Activated CD4-positive, alpha-beta T cell treated with anti-CD3 and anti-CD28 coated beads, Interleukin-2, Interleukin-4, amounts not matched to agents 100 ng/mL and 50 ng/mL, durations not matched to agents 16 hours and 8 hours (primary cell): ENCODE measurements around the gene CTIF.

Experiments used
- DNase-seq: peaks from one replicate; pipeline ENCODE4 v3.0.0-alpha.2; 2020; ENCODE audit warnings: low spot score

The CTIF gene

DNA sequence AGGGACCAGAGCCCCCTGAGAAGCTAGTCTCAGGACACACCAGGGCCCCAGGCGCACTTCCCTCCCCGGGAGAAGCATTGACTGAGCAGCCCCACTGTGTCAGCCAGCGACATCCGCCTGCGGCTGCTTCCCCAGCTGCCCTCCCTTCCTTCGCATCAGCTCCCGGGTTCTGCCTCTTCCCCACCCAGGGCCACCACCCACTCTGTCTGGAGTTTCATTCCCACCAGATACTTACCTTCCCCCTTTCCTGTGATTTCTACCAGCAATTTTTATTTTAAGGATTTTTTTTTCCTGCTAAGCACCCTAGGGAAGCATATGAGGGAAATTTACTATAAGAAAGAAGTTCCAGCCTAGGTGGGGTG, 312.7 kb downstream of the CTIF start:
- DNase-seq = no peak

DNA sequence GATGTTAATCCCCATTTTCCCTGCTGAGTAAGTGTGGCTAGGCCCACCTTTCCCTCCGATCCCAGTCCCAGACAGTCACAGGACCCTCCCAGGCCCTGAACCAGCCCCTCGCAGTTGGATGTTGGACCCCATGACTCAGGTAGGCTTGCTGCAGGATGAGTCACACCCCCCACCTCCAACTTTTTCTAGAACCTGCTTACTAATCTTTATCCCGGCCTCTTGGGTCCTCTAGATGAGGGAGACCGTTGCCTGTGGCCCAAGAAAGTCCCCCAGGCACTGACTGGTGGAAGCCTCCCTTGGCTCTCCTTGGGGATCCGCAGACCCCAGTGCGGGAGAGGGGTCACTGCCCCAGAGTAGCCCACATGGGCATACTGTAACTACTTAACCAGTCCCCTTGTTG, 313.5 kb downstream of the CTIF start:
- no peak for DNase-seq

DNA sequence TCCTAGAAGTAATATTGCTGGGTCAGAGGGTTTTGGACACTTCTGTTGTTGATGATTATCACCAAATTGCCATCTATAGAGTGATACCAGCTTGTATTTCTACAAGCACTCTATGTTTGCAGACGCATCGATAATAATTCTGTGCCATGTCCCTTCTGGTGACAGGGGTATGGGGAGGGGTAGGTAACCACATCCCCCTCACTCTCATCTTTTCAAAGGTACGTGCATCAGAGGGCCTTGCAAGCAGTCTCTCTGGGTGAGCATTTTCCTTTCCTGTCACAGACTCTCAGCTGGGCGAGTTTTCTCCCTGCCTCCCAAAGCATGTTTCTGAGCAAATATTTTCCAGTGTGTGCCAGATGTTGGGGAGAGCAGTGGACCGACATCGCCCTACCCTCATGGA, 314.0 kb downstream of the CTIF start:
- no peak for DNase-seq

DNA sequence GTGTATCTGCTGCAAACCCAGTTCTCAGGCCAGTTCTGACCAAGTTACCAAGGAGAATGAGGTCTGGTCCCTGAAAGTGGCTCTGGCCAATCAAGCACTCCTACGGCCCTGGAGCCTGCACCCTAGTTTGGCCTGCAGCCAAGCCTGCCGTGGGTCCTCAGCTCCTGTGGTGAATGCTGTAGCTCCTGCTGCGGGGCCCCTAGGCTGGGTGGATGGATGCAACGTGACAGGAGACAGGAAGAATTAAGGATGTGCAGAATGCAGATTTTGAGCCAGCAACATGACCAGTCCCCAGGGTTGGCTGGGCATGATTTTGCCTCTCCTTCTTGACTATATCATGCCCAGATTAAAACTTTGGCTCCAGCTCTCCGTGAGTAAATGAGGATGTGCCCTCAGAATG, 314.8 kb downstream of the CTIF start:
- no peak for DNase-seq

DNA sequence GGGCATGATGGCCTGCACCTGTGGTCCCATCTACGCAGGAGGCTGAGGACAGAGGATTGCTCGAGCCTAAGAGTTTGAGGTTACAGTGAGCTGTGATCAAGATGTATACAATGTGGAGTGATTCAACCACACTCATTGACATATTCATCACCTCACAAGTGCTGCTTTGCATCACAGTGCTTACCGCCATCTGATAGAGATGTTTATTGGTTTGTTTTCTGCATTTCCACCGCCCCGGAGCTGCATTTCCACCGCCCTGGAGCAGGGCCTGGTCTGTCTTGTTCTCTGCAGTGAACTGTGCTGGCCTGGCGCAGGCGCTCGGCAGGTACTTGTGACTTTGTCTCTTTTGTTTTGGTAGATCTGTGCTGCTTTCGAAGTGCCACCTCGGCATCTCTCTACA, 315.9 kb downstream of the CTIF start:
- no peak for DNase-seq

DNA sequence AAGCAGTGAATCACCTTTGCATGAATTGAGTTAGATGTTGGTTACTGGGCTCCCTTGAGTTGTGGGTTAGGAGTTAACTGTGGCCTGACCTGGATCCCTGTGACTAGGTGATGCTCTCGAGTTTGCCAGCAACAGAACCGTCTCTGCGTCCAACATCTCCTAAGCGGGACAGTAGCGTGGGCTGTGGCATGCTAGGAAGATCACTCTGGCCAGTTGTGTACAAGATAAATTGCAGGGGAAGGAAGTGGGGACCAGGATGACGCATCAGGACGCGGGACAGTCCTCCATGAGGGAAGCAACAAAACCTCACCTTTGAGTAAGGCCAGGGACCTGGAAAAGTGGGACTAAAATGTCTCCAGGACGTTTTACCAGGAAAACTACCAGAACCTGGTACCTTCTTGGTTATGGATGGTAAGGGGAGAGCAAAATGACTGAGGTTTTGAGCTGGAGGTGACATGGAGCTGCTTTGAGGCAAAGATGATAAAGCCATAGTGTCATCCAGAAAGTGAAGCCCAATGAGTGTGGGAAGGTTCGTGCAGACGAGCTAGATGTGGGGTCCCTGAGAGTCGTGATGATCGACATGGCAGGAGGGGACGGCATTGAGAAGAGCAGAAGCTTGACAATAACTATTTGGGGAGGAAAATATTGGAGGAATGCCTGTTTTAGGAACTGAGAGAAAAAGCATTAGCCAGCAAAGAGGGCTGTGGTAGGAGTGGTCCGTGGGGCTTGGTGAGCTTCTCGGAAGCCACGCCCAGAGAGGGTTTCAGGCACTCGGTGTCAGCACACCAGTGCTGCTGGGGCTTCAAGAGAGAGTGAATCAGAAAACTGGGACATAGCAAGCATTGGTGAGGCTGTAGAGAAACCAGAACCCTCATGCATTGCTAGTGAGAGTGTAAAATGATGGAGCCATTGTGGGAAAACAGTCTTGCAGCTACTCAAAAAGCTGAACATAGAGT, 316.9 kb downstream of the CTIF start:
- no peak for DNase-seq

DNA sequence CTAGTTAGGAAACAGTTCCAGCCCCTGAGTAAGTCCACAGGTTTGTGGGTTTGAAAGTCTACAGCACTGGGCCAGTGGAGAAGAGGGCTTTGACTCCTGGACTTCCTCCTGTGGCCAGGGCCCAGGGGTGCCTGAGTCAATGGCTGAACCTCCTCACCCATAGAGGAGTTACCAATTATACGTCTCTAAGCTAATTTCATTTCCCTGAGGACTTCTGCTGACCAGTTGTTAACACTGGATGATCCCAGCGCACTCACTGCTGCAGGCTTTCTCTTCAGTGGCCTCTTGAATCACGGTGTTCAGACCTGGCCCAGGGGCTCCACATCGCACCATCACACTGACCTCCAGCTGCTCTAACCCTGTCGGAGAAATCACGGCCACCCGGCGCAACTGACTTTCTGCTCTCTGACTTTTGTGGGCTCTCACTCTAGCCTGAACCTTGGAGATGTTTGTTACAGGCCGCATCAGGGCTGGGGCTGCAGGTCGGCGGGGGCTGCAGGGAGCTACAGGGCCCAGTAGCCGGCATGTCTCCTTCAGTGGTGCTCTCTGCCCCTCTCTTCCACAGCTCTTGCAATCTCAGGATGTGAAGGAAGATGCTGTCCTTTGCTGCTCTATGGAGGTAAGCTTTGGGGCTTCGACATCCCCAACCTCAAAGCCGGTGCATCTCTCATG, 318.3 kb downstream of the CTIF start:
- no peak for DNase-seq

DNA sequence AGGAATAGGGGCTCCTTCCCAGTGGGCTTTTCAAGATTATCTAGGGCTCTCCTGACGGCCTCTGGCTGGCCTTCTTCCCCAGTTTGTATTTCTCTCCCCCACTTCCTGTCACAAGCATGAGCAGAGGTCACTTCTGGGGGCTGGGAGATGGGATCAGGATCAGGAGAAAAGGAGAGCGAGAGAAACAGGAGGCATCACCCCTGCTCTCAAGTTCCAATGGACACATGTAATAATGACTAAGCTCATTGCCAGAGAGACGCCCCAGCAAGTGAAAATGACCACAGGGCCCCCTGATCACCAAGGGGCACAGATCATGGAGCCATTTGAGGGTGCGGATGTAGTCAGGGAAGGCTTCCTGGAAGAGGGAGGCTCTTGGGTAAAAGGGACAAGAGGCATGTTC, 319.8 kb downstream of the CTIF start:
- DNase-seq = no peak

DNA sequence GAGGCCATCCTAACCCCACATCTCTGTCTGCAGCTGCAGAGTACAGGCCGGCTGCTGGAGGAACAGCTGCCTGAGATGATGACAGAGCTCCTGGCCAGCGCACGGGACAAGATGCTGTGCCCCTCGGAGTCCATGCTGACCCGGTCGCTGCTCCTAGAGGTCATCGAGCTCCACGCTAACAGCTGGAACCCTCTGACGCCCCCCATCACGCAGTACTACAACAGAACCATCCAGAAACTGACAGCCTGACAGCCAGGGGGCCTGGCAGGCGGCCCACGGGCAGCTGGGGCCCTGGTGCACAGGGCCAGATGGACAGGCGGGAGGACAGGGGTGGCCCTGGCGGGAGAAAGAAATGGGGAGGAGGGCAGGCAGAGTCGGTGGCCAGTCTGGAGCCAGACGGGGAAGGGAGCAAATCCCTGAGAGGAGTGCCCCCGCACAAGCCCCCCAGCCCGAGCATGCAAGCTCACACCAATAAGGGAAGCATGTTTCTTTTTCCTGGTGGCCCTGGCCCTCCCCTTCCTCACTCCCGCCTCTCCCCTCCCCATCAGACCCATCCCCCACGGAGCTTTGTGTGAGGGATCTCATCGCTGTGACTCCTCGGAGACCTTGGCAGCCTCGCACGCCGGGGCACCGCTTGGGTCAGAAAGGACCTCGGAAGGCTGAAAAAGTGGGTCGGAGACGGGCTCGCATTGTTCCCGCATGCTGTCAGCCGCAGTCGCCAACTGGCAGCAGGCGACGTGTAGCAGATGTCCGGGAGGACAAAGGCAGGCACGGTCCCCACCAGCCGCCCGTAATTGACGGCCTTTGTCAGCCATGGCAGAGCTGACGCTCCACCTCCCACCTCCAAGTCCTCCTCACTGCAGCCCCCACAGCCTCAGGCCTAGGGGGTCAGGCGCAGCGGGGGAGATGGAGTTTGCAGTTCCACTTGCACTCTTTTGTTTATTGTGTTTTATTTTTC, 320.8 kb downstream of the CTIF start:
- DNase-seq = no peak

DNA sequence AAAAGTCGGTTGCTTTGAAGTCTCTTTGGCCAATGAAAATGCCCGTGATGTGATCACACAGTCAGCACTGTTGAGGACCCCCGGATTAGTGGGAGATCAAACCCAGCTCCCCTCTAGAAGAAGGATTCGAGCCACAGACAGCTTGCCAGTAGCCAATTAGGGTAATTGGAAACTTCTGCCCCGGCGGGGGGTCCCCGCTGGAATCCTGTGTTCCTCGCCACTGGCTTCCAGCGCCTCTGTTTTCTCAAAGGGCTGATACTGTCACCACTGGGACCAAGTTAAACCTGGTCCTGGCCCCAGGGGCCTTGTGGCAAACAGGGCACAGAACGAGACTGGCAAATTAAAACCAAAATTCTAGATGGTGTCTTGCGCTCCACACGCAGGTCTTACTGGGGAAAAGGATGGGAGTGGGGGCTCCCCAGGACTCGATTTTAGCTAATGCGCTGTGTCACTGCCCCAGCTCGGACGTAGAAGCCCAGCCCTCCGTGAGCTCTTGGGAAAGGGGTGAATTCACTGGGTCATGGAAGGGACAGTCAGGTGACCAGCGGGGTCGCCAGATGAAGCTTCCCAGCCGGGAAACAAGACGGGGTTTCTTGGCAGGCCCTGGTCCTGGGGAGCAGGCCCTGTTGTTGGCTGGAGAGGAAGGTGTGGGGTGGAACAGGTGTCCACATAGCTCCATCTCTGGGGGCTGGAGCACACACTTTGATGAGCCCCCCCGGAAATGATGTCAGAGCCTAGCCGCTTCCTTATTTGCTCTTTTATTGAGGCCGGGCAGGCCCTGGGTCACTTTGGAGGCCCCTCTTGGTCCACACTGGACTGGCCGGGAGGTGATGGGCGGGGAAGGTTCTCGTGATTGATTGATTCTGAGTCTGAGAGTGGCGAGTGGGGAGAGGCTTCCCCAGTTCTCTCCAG, 321.7 kb downstream of the CTIF start:
- DNase-seq = no peak

DNA sequence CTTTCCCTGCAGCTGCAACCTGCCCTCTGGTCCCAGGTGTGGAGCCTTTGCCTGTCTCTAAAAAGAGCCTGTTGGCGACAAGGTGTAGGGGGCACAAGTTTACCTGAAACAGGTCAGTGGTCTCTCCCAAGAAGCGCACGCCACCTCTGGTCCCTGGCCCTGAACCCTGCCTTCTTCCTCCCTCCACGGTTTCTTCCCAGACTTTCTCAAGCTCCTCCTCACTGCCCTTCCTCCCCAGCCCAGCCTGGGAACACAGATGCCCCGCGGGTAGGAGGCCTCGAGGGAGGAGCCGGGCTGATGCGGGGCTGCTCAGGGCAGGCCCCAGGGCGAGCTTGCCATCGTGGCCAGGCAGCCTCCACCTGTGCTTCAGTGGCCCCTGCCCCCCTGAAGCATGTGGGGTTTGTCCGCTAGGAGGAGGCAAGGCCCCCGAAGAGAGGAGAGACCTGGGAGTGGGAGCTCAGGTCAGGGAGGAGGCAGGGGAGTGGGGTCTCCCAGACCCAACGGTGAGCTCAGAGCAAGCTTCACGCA, 322.4 kb downstream of the CTIF start:
- DNase-seq = no peak

DNA sequence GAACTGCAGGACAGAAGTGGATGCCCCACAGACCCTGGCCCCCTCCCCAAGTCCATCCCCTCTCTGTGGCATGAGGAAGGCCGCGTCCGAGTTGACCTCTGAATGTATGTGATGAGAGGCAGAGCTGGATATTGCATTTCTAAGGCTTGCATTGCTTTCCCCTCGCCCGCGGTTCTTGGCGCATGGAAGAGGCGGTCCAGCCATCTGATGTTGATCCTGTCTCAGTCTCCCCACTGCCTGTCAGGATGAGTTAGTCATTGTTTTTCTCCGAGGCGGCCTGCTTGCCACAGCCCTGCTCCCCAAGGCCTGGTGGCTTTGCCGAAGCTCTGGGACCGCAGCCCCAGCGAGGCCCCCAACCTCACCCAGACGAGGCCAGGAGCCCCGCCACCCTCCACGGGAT, 323.3 kb downstream of the CTIF start:
- DNase-seq = no peak

DNA sequence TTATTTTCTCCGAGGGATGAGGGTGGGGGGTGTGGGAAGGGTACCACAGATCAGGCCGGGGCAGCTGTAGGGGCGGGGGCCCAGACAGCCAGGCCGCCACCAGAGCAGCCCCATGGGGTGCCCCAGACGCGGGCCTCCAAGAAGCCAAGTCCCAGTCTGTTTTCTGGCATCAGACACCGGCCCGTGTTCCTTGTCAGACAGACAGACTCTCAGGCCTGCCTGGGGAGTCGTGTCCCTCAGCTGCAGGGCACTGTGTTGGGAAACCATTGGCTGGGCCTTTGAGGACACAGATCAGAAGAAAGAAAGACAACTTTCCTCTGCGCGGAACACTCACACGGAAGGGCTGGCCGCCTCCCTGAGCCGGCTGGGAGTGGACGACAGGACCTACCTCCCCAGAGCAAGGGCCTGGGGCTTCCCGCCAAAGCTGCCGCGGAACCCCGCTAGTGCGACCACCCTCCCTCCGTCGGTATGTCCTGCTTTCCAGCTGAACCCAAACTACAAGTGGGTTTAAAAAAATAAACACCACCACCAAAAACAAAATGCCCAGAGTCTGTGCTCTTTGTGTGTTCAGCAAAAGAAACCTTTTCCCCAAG, 323.9 kb downstream of the CTIF start:
- no peak for DNase-seq

DNA sequence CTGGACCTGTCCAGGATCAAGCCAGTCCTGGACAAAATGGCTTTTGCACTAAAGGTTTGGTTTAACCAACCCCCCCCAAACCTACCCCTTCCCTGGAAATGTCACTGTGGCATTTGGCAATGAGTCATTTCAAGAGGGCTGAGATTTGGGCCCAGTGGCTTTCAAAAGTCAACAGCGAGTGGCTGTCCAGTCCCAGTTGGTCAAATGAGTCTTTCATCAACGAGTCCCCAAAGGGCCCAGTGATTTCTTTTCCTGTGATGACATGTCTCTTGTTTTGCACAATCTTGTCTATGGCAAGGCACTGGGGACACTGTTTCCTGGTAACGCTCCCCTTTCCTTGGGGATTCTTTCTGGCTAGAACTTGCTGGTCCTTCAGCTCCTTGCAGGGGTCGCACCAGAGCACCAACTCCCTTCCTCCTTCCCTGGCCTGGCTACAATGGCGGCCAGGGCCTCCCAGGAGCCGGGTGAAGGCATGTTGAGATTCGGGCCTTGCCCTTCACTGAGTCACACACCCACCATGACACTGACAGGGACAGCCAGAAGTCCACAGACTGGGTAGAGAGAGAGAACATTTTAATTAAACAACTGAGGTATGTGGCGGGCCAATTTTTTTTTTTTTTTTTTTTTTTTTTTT, 324.7 kb downstream of the CTIF start:
- DNase-seq = no peak

DNA sequence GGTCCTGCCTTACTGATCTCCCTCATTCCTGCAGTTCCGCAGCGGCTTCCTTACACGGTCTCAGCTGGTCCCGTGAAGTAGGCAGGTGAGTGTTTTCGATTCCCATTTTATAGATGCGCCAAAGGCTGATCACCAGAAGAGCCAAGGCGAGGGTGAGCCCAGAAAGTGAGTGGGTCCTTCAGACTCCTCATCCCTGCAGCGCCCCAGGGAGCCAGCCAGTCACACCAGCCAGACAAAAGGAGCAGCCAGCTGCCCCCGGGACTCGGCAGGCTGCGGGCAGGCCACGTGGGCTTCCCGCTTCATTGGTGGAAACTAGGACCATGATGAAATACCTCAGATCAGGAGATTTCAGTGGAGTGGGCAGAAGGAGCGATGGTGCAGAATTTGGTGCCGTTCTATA, 326.0 kb downstream of the CTIF start:
- DNase-seq = no peak

DNA sequence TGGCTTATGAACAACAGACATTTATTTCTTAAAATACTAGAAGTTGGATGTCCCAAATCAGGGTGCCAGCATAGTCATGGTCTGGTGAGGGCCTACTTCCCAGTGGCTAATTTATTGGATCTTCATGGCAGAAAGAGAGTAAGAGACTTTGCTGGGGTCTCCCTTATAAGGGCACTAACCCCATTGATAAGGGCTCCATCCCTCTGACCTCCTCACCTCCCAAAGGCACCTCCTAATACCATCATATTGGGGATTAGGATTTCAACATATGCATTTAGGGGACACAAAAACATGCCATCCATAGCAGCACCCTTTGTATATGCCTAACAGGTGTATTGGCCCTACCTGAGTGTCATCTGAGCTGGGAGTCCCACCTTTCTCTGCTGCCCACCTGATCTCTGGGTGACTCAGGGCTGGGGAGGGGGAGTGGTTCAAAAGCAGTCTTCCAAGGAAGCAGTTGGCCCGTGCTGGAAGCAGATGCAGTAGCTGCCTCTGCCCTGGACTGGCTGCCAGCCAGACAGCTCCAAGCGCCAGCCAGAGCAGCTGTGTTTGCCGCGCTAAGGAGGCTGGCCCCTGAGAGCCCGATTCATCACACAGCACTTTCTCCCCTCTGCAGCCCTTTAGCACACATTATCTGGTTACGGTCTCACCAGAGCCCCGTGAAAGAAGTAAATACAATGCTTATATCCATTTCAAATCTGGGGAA, 327.4 kb downstream of the CTIF start:
- no peak for DNase-seq

DNA sequence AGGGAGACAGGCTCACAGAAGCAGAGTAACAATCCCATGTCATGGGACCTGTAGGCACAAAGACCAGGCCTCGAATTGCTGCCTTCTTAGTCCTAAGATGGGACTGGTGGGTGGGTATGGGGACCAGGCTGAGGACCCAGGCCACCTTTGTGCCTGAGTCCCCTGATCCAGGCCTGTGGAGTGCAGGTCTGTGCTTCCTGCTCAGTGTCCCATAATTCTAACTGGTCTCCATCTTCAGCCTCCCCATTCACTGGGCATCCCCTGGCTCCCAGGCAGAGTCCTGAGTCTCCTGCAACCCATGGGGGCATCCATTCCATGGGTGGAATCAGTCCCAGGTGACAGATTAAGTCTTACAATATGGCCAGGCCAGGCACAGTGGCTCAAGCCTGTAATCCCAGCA, 328.0 kb downstream of the CTIF start:
- no peak for DNase-seq

DNA sequence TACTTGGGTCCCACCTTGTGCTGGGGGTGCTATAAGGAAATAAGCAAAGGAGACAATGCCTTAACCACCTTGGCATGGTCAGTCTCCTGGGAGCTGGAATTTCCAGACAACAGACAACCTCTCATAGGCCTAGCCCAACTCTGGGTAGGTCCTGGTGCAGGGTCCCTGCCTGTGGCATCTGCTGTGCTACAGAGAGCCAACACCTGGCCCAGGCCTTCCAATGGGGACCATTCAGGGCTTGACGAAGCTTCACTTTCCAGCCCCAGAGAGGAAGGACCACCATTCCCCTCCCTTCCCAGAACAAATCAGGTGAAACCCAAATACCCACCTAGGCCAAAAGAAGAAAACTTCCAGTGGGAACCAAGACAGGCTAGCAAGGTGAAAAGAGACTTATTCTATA, 329.1 kb downstream of the CTIF start:
- DNase-seq = no peak
